COR-L47 (cell line): ENCODE data around the gene EMILIN1.

ENCODE experiments used
- DNase-seq: peaks from one replicate; lab custom pipeline; 2025; lab: John Stamatoyannopoulos, UW

Gene EMILIN1

GRCh38 chr2:27078267-27079194, at the start of gene EMILIN1:
EMILIN1 (plus strand) TSS chr2:27078615; CDS start chr2:27079066, 451 bp downstream.
- DNase-seq: no peak

DNA sequence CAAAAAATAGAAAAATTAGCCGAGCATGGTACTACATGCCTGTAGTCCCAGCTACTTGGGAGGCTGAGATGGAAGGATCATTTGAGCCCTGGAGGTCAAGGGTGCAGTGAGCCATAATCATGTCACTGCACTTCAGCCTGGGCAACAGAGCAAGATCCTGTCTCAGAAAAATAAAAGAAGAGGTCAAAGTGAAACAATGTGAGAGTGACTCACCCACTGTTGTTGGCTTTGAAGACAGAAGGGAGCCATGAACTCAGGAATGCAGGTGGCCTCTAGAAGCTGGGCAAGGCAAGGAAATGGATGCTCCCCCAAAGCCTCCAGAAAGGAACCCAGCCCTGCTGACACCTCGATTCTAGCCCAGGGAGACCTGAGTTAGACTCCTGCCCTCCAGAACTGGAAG, 49.4 kb upstream of the EMILIN1 start:
- DNase-seq: no peak

DNA sequence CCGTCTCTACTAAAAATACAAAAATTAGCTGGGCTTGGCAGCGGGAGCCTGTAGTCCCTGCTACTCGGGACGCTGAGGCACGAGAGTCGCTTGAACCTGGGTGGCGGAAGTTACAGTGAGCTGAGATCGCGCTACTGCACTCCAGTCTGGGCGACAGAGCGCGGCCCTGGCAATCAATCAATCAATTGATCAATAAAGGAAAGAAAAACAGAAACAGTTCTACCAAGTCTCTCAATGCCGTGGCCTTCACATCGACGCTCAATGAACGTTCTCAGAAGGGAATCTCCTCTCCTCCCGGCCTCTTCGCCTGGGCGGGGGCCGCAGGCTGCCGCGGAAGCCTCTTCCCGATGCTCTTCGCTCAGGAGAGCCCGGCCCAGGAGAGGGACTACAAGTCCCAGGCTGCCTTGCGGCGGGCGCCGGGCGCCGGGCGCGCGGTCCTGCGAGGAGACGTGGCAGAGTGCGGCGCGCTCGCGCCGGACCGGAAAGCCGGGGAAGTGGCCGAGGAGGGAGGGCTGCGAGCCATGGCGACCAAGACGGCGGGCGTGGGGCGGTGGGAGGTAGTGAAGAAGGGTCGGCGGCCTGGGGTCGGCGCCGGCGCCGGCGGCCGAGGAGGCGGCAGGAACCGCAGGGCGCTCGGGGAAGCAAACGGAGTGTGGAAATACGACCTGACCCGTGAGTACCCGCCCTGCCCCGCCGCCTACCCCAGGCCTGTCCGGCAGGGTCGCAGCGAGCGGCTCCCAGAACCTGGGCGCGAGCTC, 45.7 kb upstream of the EMILIN1 start, which contains the start of gene TMEM214:
TSS of gene TMEM214 (plus strand) at position 471 of the 758 bp plus-strand sequence. CDS start at position 522, 51 bp downstream.
- DNase-seq: peak; percentile 81

- no peak for DNase-seq
These were observed 45.1 kb upstream of the EMILIN1 start for GRCh38 chr2:27033253-27033852.

GRCh38 chr2:27038012-27038411, 40.4 kb upstream of the EMILIN1 start:
- DNase-seq: no peak

DNA sequence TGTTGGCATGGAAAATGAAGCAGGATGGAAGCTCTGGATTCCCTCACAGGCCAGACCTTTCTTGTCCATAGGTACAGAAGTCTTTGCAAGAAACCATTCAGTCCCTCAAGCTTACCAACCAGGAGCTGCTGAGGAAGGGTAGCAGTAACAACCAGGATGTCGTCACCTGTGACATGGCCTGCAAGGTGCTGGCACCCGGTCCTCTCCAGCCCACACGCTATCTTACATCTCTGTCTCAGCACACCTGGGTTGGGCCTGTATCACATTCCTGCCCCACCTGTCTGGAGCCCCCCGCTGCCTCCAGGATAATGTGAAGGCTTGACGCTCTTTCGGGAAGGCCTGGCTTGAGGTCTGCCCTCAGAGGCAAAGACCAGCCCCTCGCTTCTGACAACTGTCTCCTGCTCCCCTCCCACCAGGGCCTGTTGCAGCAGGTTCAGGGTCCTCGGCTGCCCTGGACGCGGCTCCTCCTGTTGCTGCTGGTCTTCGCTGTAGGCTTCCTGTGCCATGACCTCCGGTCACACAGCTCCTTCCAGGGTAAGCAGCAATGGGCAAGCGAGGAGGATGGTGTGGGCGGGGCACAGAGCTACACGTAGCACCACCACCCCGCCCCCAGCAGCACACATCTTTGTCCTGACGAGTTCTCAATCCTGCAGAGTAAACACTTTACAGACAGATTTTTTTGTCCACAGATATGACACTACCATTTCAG, 39.6 kb upstream of the EMILIN1 start:
- no peak for DNase-seq

DNA sequence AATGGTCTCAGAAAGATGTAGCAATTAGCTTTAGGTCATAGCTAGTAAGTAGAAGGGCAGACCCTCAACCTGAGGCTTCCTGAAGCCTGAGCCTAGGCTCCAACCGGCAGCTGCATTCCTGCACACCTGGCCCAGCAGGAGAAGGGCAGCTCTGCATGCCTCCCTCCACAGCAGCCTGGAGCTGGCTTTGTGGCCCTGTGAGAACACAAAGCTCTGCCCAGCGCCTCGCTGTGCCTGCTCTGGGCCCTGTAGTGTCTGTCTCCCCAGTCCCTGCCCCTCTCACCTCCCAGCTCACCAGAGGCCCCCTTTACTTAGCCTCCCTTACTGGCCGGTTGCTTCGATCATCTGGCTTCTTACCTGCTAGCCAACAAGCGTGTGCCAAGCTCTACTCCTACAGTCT, 39.0 kb upstream of the EMILIN1 start:
- DNase-seq: no peak

DNA sequence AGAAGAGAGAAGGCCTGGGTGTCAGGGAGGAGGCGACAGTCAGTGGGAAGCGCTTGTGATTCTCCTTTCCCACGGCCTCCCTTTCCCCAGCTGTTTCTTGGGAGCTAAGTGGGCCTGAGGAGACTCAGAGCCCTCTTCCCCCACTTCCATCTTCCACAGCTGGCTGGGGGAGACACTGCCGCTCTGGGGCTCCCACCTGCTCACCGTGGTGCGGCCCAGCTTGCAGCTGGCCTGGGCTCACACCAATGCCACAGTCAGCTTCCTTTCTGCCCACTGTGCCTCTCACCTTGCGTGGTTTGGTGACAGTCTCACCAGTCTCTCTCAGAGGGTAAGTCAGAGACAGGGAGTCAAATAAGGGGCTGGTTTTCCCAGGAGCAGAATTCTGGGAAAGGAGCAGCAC, 38.5 kb upstream of the EMILIN1 start:
- no peak for DNase-seq

DNA sequence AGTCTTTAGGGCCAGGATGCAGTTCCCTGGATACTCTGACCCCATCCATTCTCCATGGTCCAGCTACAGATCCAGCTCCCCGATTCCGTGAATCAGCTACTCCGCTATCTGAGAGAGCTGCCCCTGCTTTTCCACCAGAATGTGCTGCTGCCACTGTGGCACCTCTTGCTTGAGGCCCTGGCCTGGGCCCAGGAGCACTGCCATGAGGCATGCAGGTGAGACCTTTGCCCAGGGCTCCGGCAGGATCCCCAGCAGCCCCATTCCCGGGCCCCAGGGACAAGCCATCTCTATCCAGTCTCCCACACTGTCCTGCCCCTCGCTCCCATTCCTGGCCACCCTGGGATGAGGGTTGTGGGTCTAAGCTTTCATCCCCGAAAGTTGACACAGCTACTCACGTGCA, 38.1 kb upstream of the EMILIN1 start:
- DNase-seq: no peak

DNA sequence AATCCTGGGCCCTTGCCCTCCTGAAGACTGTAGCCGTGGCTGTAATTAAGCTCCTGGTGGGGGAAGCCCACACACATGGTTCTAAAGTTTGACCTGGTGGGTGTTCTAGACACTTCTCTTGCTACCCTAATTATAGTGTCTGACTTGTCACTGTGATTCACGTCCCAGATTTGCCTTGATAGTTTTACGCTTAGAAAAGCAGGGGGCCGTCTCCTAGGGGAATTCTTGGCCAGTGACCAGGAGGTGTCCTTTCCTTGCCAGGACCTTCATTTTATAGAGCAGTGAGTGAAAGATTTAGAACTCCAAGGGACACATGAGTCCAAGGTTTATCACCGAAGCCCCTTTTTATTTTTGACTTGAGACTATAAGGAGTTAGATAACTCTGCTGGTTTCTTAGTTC, 36.7 kb upstream of the EMILIN1 start:
- DNase-seq: peak; percentile 8

GRCh38 chr2:27042159-27042661, 36.2 kb upstream of the EMILIN1 start:
- no peak for DNase-seq

- no peak for DNase-seq
These were observed 35.3 kb upstream of the EMILIN1 start for GRCh38 chr2:27042985-27043634.

GRCh38 chr2:27049422-27050280, 28.8 kb upstream of the EMILIN1 start:
- DNase-seq: no peak

DNA sequence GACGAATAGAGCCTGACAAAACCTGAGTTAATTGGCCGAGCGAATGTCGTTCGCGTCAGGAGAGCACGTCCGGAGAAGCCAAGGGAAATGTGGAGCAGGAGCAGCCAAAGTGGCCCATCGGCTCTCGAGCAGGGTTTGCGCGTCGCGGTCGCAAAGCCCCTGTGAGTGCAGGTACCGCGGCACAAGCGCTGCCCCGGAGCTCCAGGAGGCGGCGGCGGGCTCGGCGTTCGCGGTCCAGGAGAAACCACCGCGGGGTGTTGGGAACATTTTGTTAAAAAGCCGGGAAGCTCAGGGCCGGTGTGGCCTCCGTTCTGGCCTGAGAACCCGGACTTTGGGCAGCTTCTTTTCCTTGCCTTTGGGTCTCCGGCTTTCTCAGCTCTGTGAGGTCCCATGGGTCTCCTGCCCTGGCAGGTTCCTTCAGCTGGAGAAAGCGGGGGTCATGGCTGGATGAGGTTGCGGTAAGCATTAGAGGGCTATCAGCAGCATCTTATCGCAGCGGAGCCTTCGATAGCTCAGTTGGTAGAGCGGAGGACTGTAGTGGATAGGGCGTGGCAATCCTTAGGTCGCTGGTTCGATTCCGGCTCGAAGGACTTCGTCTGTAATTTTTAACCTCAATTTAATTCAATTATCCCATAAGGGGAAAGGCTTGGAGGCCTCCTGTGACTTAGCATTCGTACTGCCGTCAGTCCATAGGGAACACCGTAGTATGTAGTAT, 28.0 kb upstream of the EMILIN1 start:
- peak; percentile 92 for DNase-seq

DNA sequence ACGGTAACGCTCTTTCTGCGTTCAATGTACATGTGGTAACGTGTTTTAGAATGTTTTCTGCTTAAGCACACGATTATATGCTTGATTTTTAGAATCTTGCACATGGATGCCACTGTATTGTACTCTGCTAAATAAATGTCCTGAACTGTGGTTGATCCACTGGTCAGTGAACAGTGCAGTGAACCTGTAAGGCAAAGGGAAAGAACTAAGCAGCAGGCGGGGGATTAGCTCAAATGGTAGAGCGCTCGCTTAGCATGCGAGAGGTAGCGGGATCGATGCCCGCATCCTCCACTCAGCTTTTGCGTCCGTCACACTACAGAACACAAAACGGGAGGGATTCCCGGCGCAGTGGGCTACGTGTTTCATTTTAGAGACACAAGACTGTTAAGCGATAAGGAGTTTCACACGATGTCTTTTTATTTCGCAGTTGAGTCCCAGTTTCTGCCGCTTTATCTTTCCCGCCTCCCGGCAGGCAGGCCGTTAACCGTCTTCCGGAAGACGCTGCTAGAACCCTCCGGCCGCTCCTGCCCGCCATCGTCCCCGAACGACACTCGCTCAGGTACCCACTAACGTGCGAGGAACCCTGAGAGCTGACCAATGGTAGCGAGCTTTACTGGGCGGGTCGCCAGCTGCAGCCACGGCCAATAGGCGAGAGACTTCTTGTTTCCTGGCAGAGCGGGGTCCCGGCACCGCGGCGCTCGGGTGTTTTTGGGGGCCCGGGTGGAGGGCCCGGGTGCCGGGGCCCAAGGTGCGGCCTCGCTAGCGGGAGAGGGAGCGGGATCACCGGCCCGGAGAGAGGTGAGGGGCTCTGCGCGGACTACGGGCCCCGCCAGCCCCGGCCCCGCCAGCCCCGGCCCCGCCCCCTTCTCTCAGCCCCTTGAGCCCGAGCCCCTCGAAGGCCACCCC, 27.2 kb upstream of the EMILIN1 start, which contains the start of gene AGBL5:
TSS of gene AGBL5 (plus strand) at position 673 of the 906 bp plus-strand sequence. CDS start 1,291 bp downstream, outside the sequence.
- DNase-seq: peak; percentile 93

DNA sequence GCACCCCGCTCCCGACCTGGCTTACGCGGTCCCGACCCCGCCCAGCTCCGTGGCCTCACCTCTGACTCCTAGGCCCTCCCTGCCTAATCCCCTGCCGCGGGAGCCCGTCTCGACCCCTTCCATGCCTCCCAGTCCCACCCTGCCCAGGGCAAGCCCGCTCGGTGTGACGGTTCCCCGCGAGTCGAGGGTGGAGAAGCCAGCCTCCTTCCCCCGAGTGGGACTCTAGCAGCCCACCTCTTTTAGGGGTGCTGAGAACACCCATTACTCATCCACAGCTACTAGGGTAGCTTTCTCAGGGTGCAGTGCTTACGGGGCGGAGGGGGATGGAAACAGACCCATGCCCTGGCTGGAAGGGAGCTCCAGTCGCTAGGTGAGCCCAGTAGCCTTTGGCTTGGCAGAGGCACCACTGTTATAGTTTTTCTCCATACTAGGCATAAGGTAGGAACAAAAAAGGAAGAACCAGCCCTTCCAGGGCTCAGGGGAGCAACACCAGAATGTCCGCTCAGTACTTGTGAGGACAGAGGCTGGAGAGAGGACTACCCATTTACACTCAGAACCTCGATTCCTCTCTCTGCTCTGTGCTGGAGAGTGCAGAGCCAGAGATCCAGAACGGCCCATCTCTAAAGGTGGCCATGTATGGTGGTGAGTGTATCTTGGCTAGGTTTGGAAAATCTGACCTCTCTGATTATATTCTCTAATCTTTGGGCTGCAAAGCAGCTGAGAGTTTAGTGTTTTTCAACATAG, 26.3 kb upstream of the EMILIN1 start:
- DNase-seq: peak; percentile 17

GRCh38 chr2:27053321-27053720, 25.1 kb upstream of the EMILIN1 start:
- DNase-seq: no peak

DNA sequence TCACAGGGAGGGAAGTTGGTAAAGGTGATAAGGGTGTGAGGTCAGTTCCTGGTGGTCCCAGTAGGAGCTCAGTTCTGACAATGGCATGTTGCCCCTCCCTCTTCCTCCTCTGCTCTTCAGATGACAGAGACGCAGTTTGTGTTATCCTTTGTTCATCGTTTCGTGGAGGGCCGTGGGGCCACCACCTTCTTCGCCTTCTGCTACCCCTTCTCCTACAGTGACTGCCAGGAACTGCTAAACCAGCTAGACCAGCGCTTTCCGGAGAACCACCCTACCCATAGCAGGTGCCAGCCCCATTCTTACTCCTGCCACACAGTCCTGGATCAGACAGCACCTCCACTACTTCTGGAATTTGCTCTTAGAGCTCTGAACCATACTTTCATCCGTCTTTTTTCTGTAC, 24.6 kb upstream of the EMILIN1 start:
- no peak for DNase-seq
